Trophoblast cell (in vitro differentiated cells and primary cell): ENCODE results near the gene ACYP2.

Source experiments
- DNase-seq, 2 donors: peaks; one replicate each; pipeline ENCODE4 v3.0.0-alpha.2; 2016
- H2AFZ ChIP-seq: 2 replicates; pipeline ENCODE4 v1.6.1; 2013; ENCODE audit warnings: low read length, moderate library complexity, mild to moderate bottlenecking; ENCODE audit not compliant: insufficient read depth, poor library complexity
- H2AK5ac ChIP-seq: 2 replicates; pipeline ENCODE4 v1.6.1; 2013; ENCODE audit warnings: mild to moderate bottlenecking, low read length
- H2BK120ac ChIP-seq: 2 replicates; pipeline ENCODE4 v1.6.1; 2013; ENCODE audit warnings: low read length, mild to moderate bottlenecking, moderate library complexity; ENCODE audit not compliant: insufficient read depth, poor library complexity
- H2BK12ac ChIP-seq: 2 replicates; pipeline ENCODE4 v1.6.1; 2013; ENCODE audit warnings: mild to moderate bottlenecking, low read length, moderate library complexity
- H2BK5ac ChIP-seq: 2 replicates; pipeline ENCODE4 v1.6.1; 2013; ENCODE audit warnings: low read length, low read depth, moderate library complexity, mild to moderate bottlenecking; ENCODE audit not compliant: poor library complexity
- H3K14ac ChIP-seq: 2 replicates; pipeline ENCODE4 v1.6.1; 2013; ENCODE audit warnings: mild to moderate bottlenecking, low read length
- H3K18ac ChIP-seq: 2 replicates; pipeline ENCODE4 v1.6.1; 2013; ENCODE audit warnings: mild to moderate bottlenecking, low read length
- H3K23ac ChIP-seq: 2 replicates; pipeline ENCODE4 v1.6.1; 2013; ENCODE audit warnings: low read length
- H3K27ac ChIP-seq: 2 replicates; pipeline ENCODE4 v1.5.1; 2013; ENCODE audit warnings: low read depth, mild to moderate bottlenecking, inconsistent platforms, low read length, moderate library complexity
- H3K27me3 ChIP-seq: 2 replicates; pipeline ENCODE4 v1.6.1; 2013; ENCODE audit warnings: inconsistent platforms, mild to moderate bottlenecking, low read length, moderate library complexity; ENCODE audit not compliant: insufficient read depth
- H3K36me3 ChIP-seq, 2 experiments: 1 replicate in 1 of 2; 2 replicates in 1 of 2; pipeline ENCODE4 v1.6.1; 2013; ENCODE audit warnings: low read length in 2 of 2, mild to moderate bottlenecking in 2 of 2, moderate library complexity in 1 of 2; ENCODE audit not compliant: insufficient read depth in 2 of 2, control insufficient read depth in 1 of 2
- H3K4ac ChIP-seq: 2 replicates; pipeline ENCODE4 v1.6.1; 2013; ENCODE audit warnings: low read depth, mild to moderate bottlenecking, low read length, moderate library complexity
- H3K4me1 ChIP-seq, 2 experiments: 1 replicate in 1 of 2; 2 replicates in 1 of 2; pipeline ENCODE4 v1.6.1; 2013; ENCODE audit warnings: low read length in 2 of 2, mild to moderate bottlenecking in 2 of 2, moderate library complexity in 1 of 2; ENCODE audit not compliant: insufficient read depth in 2 of 2, control insufficient read depth in 1 of 2
- H3K4me2 ChIP-seq: 2 replicates; pipeline ENCODE4 v1.6.1; 2013; ENCODE audit warnings: inconsistent platforms, mild to moderate bottlenecking, low read length, moderate library complexity
- H3K4me3 ChIP-seq: 2 replicates; pipeline ENCODE4 v1.5.1; 2013; ENCODE audit warnings: mild to moderate bottlenecking, low read depth, low read length, inconsistent platforms
- H3K79me1 ChIP-seq: one replicate; pipeline ENCODE4 v1.6.1; 2013; ENCODE audit warnings: low read length
- H3K79me2 ChIP-seq: 2 replicates; pipeline ENCODE4 v1.6.1; 2013; ENCODE audit warnings: low read length, mild to moderate bottlenecking; ENCODE audit not compliant: control insufficient read depth, insufficient read depth, poor library complexity
- H3K9ac ChIP-seq: 2 replicates; pipeline ENCODE4 v1.6.1; 2013; ENCODE audit warnings: mild to moderate bottlenecking, low read length
- H3K9me3 ChIP-seq: 2 replicates; pipeline ENCODE4 v1.6.1; 2013; ENCODE audit warnings: low read depth, mild to moderate bottlenecking, control low read depth, inconsistent platforms, low read length; ENCODE audit not compliant: insufficient read depth
- H4K12ac ChIP-seq: 2 replicates; pipeline ENCODE4 v1.6.1; 2013; ENCODE audit warnings: low read depth, mild to moderate bottlenecking, low read length, moderate library complexity
- H4K8ac ChIP-seq: 2 replicates; pipeline ENCODE4 v1.6.1; 2013; ENCODE audit warnings: low read depth, mild to moderate bottlenecking, low read length, moderate library complexity
- H4K91ac ChIP-seq: one replicate; pipeline ENCODE4 v1.6.1; 2013; ENCODE audit warnings: low read depth, mild to moderate bottlenecking, low read length, moderate library complexity
- WGBS: extraction: QIAGEN DNeasy Blood & Tissue Kit; methylation state at CpG from one replicate; pipeline ENCODE4 v1.1.7; 2013; ENCODE audit warnings: missing lambda C conversion rate; ENCODE audit not compliant: insufficient read length, insufficient coverage; ENCODE audit errors: extremely low coverage; 5-methylcytosine and 5-hydroxymethylcytosine counted together

The ACYP2 gene

DNA sequence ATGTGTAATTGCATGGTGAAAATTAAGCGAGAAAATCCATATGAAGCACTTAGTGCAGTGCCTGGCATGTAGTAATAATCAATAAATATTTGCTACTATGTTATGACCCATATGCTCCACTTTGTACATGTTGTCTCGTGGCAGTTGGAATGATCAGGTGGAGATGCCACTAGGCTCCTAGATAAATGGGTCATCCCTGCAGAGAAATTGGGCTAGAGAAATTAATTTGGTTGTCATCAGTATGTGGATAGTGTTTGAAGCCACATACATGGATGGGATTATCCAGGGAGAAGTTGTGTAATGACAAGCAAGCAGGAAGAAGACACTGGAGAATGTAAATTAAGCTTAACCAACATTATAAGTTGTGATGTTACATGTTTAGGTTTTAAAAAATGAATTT is 33.0 kb downstream of the ACYP2 start:
- no peaks in the 10 kb centered on the region for H3K79me2 ChIP-seq
- no peak overlapping the region for H2BK12ac ChIP-seq
- no peaks in the 10 kb centered on the region for H3K4me1 ChIP-seq
- H4K8ac ChIP-seq, result no peak overlapping the region
- no peak overlapping the region for H4K91ac ChIP-seq
- H3K18ac ChIP-seq, result no peak overlapping the region
- H3K4ac ChIP-seq, result no peak overlapping the region
- no CpG with 5 or more reads among the region's 2 CpGs for WGBS
- DNase-seq, result no peak
- no peak overlapping the region for H3K27ac ChIP-seq
- no peak overlapping the region for H3K23ac ChIP-seq
- no peak overlapping the region for H2AFZ ChIP-seq
- H3K4me2 ChIP-seq, result no peak overlapping the region
- H3K4me3 ChIP-seq, result no peak overlapping the region
- no peak overlapping the region for H3K14ac ChIP-seq
- H4K12ac ChIP-seq, result no peak overlapping the region
- H3K79me1 ChIP-seq, result no peaks in the 10 kb centered on the region
- no peaks in the 10 kb centered on the region for H3K27me3 ChIP-seq
- no peak overlapping the region for H2BK5ac ChIP-seq
- H2AK5ac ChIP-seq, result no peak overlapping the region
- H2BK120ac ChIP-seq, result no peak overlapping the region
- H3K36me3 ChIP-seq, result no peaks in the 10 kb centered on the region
- H3K9me3 ChIP-seq, result no peaks in the 10 kb centered on the region
- no peak overlapping the region for H3K9ac ChIP-seq

DNA sequence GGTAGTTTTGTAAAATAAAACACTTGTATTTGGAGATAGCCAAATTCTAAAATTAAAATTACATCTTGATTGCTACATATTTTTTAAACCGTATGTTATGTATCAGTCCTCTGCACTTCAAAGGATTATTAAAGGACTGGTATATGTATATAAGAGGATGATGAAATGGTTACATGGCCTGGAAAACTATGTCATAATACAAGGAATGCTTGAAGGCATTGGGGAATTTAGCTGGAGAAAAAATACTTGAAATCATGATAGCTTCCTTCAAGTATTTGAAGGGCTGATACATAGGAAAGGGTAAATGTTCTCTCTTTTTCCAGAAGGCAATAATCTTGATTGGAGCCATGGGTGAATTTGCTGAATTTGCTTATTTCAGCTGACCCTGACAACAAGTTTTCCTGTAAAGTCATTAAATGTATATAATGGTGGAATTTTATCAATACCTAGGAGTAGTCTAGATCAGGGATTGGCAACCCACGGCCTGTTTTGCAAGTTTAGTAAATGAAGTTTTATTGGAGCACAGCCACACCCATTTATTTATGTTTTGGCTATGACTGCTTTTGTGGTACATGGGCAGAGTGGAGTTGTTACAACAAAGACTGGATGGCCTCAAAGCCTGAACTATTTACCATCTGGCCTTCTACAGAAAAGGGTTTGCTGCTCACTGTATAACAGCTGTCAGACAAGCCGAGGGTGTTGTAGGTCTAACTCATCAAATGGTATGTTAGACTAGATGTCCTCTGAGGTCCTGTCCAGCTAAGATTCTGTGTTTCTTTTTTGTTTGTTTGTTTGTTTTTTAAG is 34.4 kb downstream of the ACYP2 start:
- no peaks in the 10 kb centered on the region for H3K36me3 ChIP-seq
- H2BK5ac ChIP-seq, result no peak overlapping the region
- H4K91ac ChIP-seq, result no peak overlapping the region
- no peak overlapping the region for H2BK12ac ChIP-seq
- no peaks in the 10 kb centered on the region for H3K9me3 ChIP-seq
- no peak overlapping the region for H3K18ac ChIP-seq
- H3K14ac ChIP-seq, result no peak overlapping the region
- no peak overlapping the region for H2BK120ac ChIP-seq
- H3K4ac ChIP-seq, result no peak overlapping the region
- H2AFZ ChIP-seq, result no peak overlapping the region
- H2AK5ac ChIP-seq, result no peak overlapping the region
- WGBS, result no CpG with 5 or more reads among the region's 3 CpGs
- H3K23ac ChIP-seq, result no peak overlapping the region
- no peaks in the 10 kb centered on the region for H3K79me2 ChIP-seq
- no peak overlapping the region for H3K27ac ChIP-seq
- H4K12ac ChIP-seq, result no peak overlapping the region
- H3K4me1 ChIP-seq, result no peaks in the 10 kb centered on the region
- no peaks in the 10 kb centered on the region for H3K79me1 ChIP-seq
- H3K27me3 ChIP-seq, result no peaks in the 10 kb centered on the region
- peak; percentile 6 to 40 for DNase-seq
- H4K8ac ChIP-seq, result no peak overlapping the region
- H3K4me3 ChIP-seq, result no peak overlapping the region
- no peak overlapping the region for H3K9ac ChIP-seq
- no peak overlapping the region for H3K4me2 ChIP-seq

DNA sequence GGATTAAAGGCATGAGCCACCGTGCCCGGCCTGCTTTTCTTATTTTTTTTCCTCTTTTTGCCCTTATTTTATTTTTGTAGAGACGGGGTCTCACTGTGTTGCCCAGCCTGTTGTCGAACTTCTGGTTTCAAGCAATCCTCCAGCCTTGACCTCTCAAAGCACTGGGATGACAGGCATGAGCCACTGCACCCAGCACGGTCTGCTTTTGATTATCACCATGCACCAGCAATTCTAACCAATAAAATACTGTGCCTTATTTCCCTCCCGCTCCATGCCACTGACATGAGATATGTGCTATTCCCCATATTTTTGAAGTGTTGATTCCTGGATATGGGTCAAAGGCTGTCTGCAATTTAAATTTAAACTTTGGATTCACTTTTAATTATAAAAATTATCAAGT is 42.9 kb downstream of the ACYP2 start:
- DNase-seq, result no peak
- Histone ChIP-seq H3K4me1 (no peaks in the 10 kb centered on the region), H3K27ac (no peak overlapping the region), H2BK12ac (no peak overlapping the region), H3K14ac (no peak overlapping the region), H3K79me2 (no peaks in the 10 kb centered on the region), H4K91ac (no peak overlapping the region), H3K4me3 (no peak overlapping the region), H2BK120ac (no peak overlapping the region), H4K8ac (no peak overlapping the region), H2AFZ (no peak overlapping the region), H3K18ac (no peak overlapping the region), H2BK5ac (no peak overlapping the region), H3K27me3 (no peaks in the 10 kb centered on the region), H4K12ac (no peak overlapping the region), H3K9ac (no peak overlapping the region), H3K23ac (no peak overlapping the region), H3K79me1 (no peaks in the 10 kb centered on the region), H2AK5ac (no peak overlapping the region), H3K9me3 (peaks cover 2% of the 10 kb centered on the region), H3K36me3 (no peaks in the 10 kb centered on the region), H3K4me2 (no peak overlapping the region), H3K4ac (no peak overlapping the region)
- no CpG with 5 or more reads among the region's 6 CpGs for WGBS

DNA sequence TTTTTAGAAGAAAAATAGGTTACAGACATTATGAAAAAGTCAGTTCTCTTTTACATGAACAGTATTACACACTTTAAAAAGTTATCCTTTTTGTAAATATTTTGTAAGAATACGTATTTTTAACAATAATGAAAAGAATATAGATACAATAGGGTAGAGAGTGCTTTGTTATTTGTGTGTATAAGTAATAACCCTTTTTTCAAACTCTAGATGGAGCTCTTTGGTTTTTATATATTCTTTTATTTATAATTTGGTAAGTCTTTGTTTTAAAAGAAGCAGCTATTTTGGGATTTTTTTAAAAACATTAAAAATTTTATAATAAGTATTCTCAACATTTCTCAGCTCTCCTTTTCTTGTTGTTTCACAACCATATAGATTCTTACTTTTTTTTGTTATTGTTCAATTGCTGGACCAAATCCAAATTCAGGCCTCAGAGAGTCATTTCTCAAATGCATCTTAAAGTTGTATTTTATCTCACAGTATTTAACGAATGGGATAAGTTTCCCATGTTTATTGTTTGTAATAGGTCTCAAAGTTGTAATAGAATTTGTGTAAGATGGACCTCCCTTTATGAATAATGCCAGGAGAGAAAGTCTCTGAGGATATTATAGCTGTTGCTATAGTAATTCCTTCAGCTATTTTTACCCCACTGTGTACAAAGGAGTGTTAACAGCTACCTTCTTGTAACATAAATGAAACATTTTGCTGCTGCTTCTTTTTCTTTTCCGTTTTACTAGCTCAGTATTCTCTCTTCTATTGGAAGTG is 46.4 kb downstream of the ACYP2 start:
- no peak overlapping the region for H2BK5ac ChIP-seq
- no CpG with 5 or more reads among the region's 3 CpGs for WGBS

More for the DNA sequence above, 46.4 kb downstream of the ACYP2 start:
- Histone ChIP-seq H3K27ac (no peak overlapping the region), H3K79me2 (no peaks in the 10 kb centered on the region), H4K91ac (no peak overlapping the region), H2AK5ac (no peak overlapping the region), H3K9ac (no peak overlapping the region), H4K8ac (no peak overlapping the region), H3K36me3 (no peaks in the 10 kb centered on the region), H3K4ac (no peak overlapping the region), H2BK12ac (no peak overlapping the region), H3K79me1 (no peaks in the 10 kb centered on the region), H3K4me2 (no peak overlapping the region), H3K23ac (no peak overlapping the region), H3K9me3 (no peaks in the 10 kb centered on the region), H4K12ac (no peak overlapping the region), H3K27me3 (no peaks in the 10 kb centered on the region), H2BK120ac (no peak overlapping the region), H3K4me1 (no peaks in the 10 kb centered on the region), H2AFZ (no peak overlapping the region), H3K4me3 (no peak overlapping the region), H3K14ac (no peak overlapping the region), H3K18ac (no peak overlapping the region)
- DNase-seq, result no peak
